ENCODE measurements around the gene NPRL2. TPM values are rescaled to one million over a fixed set of nuclear protein-coding genes. Genes with fewer than 3 reads are reported as not detected.

The NPRL2 gene
- total and polyA plus RNA-seq, 2 of the 13 experiments (the other 11 are each of a cell fraction or from before 2014, with no cell fraction given): 30.6 to 51.4 TPM

- TF ChIP-seq ZNF574 (CRISPR knock-in tag; IDR thresholded peaks at IDR 0.05) (peak; percentile 85), CEBPG (CRISPR knock-in tag; IDR thresholded peaks at IDR 0.05) (peak; percentile 51; the same call in 1 of the 2 replicates), SMAD3 (CRISPR knock-in tag; IDR thresholded peaks at IDR 0.05) (peak; percentile 81), SUZ12 (IDR thresholded peaks at IDR 0.05; ENCODE audit: low read depth, low read length) (peak; percentile 53), ELF3 (CRISPR knock-in tag; IDR thresholded peaks at IDR 0.05) (0 out of 2 replicates have a peak, but pooled peaks have one; percentile 38), KDM5A (IDR thresholded peaks at IDR 0.05; ENCODE audit: borderline replicate concordance, low read length) (peak; percentile 90), DMAP1 (CRISPR knock-in tag; IDR thresholded peaks at IDR 0.05) (peak; percentile 52), IRX3 (CRISPR knock-in tag; IDR thresholded peaks at IDR 0.05; ENCODE audit: borderline replicate concordance, low read depth) (no peak), PITX1 (CRISPR knock-in tag; IDR thresholded peaks at IDR 0.05) (no peak), SAFB2 (CRISPR knock-in tag; IDR thresholded peaks at IDR 0.05; ENCODE audit: borderline replicate concordance, low read depth) (0 out of 2 replicates have a peak, but pooled peaks have one; percentile 53), HNRNPLL (IDR thresholded peaks at IDR 0.05; ENCODE audit: low read depth, low read length, poor library complexity, severe bottlenecking) (peak; percentile 68), POLR2AphosphoS5 (IDR thresholded peaks at IDR 0.05; ENCODE audit: low read depth, low read length) (peak; percentile 87), ZNF772 (CRISPR knock-in tag; IDR thresholded peaks at IDR 0.05) (peak; percentile 56; the same call in 1 of the 2 replicates), ISL2 (CRISPR knock-in tag; IDR thresholded peaks at IDR 0.05) (peak; percentile 70)
- TF ChIP-seq, protein P1, sequence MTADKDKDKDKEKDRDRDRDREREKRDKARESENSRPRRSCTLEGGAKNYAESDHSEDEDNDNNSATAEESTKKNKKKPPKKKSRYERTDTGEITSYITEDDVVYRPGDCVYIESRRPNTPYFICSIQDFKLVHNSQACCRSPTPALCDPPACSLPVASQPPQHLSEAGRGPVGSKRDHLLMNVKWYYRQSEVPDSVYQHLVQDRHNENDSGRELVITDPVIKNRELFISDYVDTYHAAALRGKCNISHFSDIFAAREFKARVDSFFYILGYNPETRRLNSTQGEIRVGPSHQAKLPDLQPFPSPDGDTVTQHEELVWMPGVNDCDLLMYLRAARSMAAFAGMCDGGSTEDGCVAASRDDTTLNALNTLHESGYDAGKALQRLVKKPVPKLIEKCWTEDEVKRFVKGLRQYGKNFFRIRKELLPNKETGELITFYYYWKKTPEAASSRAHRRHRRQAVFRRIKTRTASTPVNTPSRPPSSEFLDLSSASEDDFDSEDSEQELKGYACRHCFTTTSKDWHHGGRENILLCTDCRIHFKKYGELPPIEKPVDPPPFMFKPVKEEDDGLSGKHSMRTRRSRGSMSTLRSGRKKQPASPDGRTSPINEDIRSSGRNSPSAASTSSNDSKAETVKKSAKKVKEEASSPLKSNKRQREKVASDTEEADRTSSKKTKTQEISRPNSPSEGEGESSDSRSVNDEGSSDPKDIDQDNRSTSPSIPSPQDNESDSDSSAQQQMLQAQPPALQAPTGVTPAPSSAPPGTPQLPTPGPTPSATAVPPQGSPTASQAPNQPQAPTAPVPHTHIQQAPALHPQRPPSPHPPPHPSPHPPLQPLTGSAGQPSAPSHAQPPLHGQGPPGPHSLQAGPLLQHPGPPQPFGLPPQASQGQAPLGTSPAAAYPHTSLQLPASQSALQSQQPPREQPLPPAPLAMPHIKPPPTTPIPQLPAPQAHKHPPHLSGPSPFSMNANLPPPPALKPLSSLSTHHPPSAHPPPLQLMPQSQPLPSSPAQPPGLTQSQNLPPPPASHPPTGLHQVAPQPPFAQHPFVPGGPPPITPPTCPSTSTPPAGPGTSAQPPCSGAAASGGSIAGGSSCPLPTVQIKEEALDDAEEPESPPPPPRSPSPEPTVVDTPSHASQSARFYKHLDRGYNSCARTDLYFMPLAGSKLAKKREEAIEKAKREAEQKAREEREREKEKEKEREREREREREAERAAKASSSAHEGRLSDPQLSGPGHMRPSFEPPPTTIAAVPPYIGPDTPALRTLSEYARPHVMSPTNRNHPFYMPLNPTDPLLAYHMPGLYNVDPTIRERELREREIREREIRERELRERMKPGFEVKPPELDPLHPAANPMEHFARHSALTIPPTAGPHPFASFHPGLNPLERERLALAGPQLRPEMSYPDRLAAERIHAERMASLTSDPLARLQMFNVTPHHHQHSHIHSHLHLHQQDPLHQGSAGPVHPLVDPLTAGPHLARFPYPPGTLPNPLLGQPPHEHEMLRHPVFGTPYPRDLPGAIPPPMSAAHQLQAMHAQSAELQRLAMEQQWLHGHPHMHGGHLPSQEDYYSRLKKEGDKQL (CRISPR knock-in tag; IDR thresholded peaks at IDR 0.05; ENCODE audit: low read depth): peak; percentile 46; the same call in 1 of the 2 replicates
- TF ChIP-seq, protein P2, sequence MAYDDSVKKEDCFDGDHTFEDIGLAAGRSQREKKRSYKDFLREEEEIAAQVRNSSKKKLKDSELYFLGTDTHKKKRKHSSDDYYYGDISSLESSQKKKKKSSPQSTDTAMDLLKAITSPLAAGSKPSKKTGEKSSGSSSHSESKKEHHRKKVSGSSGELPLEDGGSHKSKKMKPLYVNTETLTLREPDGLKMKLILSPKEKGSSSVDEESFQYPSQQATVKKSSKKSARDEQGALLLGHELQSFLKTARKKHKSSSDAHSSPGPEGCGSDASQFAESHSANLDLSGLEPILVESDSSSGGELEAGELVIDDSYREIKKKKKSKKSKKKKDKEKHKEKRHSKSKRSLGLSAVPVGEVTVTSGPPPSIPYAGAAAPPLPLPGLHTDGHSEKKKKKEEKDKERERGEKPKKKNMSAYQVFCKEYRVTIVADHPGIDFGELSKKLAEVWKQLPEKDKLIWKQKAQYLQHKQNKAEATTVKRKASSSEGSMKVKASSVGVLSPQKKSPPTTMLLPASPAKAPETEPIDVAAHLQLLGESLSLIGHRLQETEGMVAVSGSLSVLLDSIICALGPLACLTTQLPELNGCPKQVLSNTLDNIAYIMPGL (CRISPR knock-in tag; IDR thresholded peaks at IDR 0.05; ENCODE audit: borderline replicate concordance in 1 of 2, low read depth in 1 of 2): peak in 1 of 2 experiments; percentile 58; a peak in 2 of 4 replicates
- TF ChIP-seq, protein P3, sequence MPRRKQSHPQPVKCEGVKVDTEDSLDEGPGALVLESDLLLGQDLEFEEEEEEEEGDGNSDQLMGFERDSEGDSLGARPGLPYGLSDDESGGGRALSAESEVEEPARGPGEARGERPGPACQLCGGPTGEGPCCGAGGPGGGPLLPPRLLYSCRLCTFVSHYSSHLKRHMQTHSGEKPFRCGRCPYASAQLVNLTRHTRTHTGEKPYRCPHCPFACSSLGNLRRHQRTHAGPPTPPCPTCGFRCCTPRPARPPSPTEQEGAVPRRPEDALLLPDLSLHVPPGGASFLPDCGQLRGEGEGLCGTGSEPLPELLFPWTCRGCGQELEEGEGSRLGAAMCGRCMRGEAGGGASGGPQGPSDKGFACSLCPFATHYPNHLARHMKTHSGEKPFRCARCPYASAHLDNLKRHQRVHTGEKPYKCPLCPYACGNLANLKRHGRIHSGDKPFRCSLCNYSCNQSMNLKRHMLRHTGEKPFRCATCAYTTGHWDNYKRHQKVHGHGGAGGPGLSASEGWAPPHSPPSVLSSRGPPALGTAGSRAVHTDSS (CRISPR knock-in tag; conservative IDR thresholded peaks at IDR 0.05): 0 out of 2 replicates have a peak, but pooled peaks have one; percentile 35
Measured at GRCh38 chr3:50327943-50328691, 22.5 kb downstream of the NPRL2 start, which contains the start of gene TUSC2 (continued).

Data from HepG2 (cell line).